ENCODE data around the gene SPATA3. TPM values are rescaled to one million over a fixed set of nuclear protein-coding genes. Genes with fewer than 3 reads are reported as not detected.

The SPATA3 gene
- total and polyA plus RNA-seq, 2 of the 13 experiments (the other 11 are each of a cell fraction or from before 2014, with no cell fraction given), result not detected

GRCh38 chr2:231050018-231050901 lies 54.3 kb downstream of the SPATA3 start (continued):
- peak; percentile 95 for TF ChIP-seq BRF2 (CRISPR knock-in tag; IDR thresholded peaks at IDR 0.05)
- peak; percentile 77; the same call in 1 of the 2 replicates for TF ChIP-seq ZNF136 (CRISPR knock-in tag; IDR thresholded peaks at IDR 0.05; ENCODE audit: low read depth)
- TF ChIP-seq KLF6 (CRISPR knock-in tag; IDR thresholded peaks at IDR 0.05), result peak; percentile 81; the same call in 1 of the 2 replicates
- TF ChIP-seq NR3C1 (CRISPR knock-in tag; IDR thresholded peaks at IDR 0.05), result no peak
- peak; percentile 99 for TF ChIP-seq CBX5 (CRISPR knock-in tag; IDR thresholded peaks at IDR 0.05; ENCODE audit: borderline replicate concordance)
- TF ChIP-seq POLR2G (IDR thresholded peaks at IDR 0.05; ENCODE audit: low read depth, low read length), result peak; percentile 99
- peak; percentile 98 for TF ChIP-seq FOXP4 (CRISPR knock-in tag; IDR thresholded peaks at IDR 0.05)
- TF ChIP-seq SATB2 (CRISPR knock-in tag; IDR thresholded peaks at IDR 0.05), result peak; percentile 96; the same call in 1 of the 2 replicates
- TF ChIP-seq ZNF513 (CRISPR knock-in tag; conservative IDR thresholded peaks at IDR 0.05), result no peak; the same call in 1 of the 2 replicates
- TF ChIP-seq SP2 (CRISPR knock-in tag; IDR thresholded peaks at IDR 0.05), result no peak
- TF ChIP-seq ATAD3A (CRISPR knock-in tag; IDR thresholded peaks at IDR 0.05), result 0 out of 2 replicates have a peak, but pooled peaks have one; percentile 46
- no peak; the same call in none of the 2 replicates for TF ChIP-seq AHR (CRISPR knock-in tag; IDR thresholded peaks at IDR 0.05)
- TF ChIP-seq CHCHD3 (CRISPR knock-in tag; IDR thresholded peaks at IDR 0.05), result 0 out of 2 replicates have a peak, but pooled peaks have one; percentile 48
- no peak for TF ChIP-seq HES4 (CRISPR knock-in tag; IDR thresholded peaks at IDR 0.05; ENCODE audit: borderline replicate concordance)
- peak; percentile 100 for TF ChIP-seq HDAC2 (CRISPR knock-in tag; IDR thresholded peaks at IDR 0.05)
- TF ChIP-seq DZIP1 (CRISPR knock-in tag; IDR thresholded peaks at IDR 0.05), result no peak; the same call in 1 of the 2 replicates
- TF ChIP-seq MBD4 (IDR thresholded peaks at IDR 0.05; ENCODE audit: borderline replicate concordance, low read length), result no peak
- TF ChIP-seq ZBTB42 (CRISPR knock-in tag; IDR thresholded peaks at IDR 0.05), result no peak
- TF ChIP-seq ZNF317 (CRISPR knock-in tag; IDR thresholded peaks at IDR 0.05), result peak; percentile 86
- TF ChIP-seq ZNF280B (CRISPR knock-in tag; IDR thresholded peaks at IDR 0.05; ENCODE audit: borderline replicate concordance), result peak; percentile 46
